GM21529 (cell line): ENCODE measurements around the gene THSD7A.

Experiments used
- ATAC-seq: cut with Tn5 transposase; IDR thresholded peaks from one replicate; pipeline ENCODE4 v1.9.1; 2021; ENCODE audit not compliant: unreplicated experiment

Gene THSD7A

GRCh38 chr7:11817111-11817740 lies 14.8 kb downstream of the THSD7A start:
- ATAC-seq, result no peak

DNA sequence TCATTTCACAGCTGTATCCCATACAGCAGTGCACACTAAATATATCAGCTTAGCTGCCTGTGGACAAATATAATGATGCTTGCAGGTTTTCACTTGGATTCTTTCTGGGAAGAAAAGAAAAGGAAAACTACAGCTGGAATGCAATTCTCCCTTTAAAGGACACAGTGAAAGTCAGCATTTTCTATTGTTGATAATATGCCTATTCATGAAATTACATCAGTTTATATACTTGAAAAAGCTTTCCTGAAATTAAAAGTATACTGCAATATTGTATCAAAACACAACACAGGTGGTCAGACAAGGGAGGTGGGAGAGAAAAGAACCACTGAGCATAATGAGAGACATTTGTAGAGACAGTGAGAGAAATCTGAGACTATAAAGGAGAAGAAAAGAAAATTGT lies 20.3 kb downstream of the THSD7A start:
- no peak for ATAC-seq

GRCh38 chr7:11810043-11810625 lies 21.9 kb downstream of the THSD7A start:
- ATAC-seq, result no peak

GRCh38 chr7:11807000-11807399 lies 25.0 kb downstream of the THSD7A start:
- no peak for ATAC-seq

GRCh38 chr7:11804621-11805020 lies 27.4 kb downstream of the THSD7A start:
- no peak for ATAC-seq

DNA sequence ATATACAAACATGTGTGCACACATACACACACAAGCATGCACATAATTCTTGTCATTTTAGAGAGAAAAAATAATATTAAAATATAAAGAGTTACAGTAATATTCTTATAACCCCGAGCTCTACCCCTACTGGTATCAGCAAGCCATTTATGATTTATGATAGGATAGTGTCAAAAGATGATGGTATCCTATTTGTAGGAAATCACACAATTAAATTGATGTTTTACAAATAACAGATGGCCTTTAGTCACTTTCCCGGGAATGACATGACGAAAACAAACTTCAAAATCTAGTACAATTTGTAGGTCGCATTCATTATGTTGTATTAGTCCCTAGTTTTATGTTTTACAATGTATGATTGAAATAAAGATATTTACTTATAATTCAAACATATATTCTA lies 36.8 kb downstream of the THSD7A start:
- ATAC-seq, result no peak

DNA sequence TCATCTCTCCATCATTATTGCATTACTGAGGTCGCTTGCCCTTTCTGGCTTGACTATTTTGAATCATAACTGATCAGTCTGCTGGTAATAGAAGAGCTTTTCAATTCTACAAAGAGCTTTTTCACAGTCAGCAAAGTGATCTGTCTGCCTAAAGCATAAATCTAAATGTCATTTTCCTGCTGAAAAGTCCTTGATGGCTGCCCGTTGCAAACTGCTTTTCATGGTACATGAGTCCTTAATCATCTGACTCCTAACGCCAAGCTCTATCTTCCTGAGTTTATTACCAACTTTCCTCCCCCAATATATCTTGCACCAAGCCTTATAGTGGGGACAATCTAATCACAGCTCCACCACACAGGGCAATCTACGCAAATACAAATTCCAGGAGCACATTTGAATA lies 39.8 kb downstream of the THSD7A start:
- no peak for ATAC-seq

DNA sequence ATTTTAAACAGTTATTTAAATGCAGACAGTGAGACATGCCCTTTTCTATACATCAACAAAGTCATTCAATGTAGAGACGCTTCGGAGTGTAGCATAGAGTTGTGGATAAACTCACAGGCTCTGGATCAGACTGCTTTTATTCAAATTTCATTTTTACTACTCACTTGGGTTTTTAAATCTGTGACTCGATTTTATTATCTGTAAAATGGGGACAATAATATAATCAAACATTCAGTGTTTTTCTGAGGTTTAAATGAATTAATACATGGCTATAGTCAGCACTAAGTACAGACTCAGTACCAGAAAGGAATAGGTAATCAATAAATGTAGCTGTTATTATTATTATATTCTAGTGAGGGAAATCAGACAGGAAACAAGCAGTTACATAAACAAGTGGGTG lies 43.4 kb downstream of the THSD7A start:
- no peak for ATAC-seq

GRCh38 chr7:11787534-11787933 lies 44.5 kb downstream of the THSD7A start:
- no peak for ATAC-seq

DNA sequence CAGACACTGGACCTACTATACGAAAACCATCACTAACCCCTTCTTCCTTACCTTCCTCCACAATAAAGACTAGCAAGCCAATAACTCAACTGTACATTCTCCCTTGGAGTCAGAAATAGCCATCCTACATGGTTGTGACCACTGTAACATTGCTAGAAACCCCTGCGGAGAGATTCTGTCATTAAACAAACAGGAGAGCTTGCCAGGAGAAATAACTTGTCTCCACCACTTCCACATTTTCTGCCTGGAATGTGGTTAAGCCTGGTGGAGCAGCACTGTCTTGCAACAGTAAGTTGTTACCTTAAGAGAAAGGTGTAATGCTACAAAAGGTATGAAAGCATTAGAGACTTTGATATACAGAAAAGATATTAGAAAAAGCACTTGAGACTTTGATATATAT lies 45.8 kb downstream of the THSD7A start:
- no peak for ATAC-seq

DNA sequence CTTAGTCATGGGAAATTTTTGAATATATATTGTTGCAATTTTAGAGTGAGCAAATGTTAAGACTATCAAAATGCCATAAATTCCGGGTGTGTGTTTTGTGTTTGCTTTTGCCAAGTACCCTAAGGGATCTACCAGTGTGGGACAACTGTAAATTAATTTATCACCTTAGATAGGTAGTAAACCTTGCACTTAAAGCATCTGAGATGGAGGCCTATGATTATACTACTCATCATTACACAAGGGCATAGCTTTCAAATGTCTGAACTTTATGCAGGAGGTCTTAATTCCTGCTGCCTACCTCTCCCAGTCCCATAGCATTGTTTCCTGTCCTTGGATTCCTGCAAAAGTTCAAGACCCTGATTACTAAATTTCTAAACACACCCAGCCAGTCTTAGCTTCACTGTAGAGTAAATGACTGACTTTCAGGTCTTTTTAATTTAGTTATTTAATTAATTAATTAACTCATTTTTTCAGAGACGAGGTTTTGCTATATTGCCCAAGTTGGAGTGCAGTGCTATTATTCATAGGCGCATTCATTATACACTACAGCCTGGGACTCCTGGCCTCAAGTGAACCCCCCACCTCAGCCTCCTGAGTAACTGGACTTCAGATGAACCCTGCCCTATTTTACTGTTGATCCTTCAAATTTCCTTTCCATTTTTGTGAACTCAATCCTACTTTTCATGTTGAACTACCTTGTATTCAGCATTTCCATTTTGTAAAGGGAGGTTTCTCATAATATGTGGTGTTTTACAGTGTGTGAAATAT lies 47.0 kb downstream of the THSD7A start:
- no peak for ATAC-seq

DNA sequence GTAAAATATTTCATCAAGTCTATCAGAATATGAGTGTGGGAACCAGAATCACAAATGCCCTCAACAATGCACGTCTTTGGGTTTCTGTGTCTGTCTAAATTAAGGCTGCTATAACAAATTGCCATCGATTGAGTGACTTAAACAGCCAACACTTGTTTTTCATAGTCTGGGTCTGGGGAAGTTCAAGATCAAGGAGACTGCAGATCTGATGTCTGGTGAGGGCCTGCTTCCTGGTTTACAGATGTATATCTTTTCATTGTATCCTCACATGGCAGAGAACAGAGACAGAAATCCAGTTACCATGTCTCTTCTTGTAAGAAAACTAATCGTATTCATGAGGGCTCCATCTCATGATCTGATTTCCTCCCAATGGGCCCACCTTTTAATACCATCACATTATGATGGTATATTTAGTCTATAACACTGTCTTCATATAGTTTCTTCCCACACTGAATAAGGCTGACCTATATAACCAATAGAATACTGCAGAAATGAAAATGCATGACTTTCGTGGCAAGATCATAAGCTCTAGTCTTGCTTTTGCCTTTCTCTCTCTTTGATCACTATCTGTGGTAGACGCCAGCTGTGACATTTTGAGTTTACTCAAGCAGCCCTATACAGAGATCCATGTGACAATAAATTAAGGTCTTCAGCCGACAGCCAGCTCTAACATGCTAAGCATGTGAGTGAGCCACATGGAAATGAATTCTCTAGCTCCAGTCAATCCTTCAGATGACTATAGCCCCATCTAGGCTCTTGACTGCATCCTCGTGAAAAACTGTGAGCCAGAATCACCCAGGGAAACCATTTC lies 51.9 kb downstream of the THSD7A start:
- ATAC-seq, result no peak

DNA sequence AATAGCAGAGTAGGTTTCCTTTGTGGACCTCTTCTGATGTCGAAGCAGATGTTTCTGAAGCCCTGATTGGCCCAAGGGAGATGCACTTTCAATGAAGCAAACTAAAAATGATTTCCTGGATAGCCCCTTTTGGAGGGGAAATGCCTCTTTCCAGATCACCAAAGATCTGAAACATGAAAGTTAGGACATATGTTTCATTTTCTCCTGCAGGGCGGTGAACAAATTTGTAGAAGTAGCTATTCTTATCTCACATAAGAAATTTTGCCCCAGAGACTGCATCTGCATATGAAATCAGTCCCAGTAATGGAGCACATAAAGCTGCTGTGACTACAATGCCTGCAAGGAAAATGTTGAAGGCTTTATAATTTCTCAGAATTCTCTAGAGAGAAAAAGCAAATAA lies 56.0 kb downstream of the THSD7A start:
- ATAC-seq, result no peak

DNA sequence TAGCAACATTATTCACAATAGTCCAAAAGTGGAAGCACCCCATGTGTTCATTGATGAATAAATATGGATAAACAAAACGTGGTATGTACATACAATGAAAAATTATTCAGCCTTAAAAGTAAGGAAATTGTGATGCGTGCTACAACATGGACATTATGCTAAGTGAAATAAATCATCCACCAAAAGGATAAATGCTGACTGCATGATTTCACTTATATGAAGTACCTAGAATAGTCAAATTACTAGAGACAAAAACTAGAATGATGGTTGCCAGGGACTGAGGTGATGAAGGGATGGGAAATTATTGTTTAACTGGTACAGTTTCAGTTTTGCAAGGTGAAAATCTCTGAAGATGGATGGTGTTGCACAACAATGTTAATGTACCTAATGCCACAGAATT lies 56.6 kb downstream of the THSD7A start:
- ATAC-seq, result no peak

GRCh38 chr7:11768263-11768662 lies 63.7 kb downstream of the THSD7A start:
- ATAC-seq, result no peak

DNA sequence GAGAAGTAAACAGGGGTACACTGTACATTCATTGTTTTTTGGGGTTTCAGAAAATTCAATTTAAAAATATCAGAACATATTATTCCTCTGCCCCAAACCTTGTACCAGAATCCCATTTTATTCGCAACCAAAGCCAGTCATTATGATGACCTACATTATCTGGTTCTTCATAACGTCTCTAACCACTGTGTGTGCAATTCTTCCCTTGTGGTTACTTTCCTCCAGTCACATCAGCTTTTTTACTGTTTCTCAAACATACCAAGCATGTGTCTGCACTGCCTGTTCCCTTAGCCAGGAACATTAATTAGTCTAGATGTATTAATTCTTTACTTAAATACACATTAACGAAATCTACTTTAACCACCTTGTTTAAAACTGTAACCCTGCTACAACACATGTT lies 64.8 kb downstream of the THSD7A start:
- ATAC-seq, result no peak

DNA sequence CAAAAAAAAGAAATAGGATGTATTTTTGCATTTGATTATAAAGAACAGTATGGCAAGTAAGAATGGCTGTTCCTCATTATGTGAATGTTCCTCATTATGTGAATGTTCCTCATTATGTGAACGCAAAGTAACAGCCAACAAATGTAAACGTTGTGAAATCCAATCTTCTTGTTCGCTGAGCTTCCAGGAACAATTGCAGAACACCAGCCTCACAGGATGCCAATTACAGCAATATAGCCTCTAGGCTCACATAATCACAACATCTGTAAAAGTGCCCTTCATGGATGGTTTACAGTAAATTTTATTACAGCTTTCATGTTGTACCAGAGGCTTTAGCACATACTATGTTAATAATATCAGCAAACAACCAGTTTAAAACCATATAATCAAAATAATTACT lies 71.6 kb downstream of the THSD7A start:
- ATAC-seq, result no peak

GRCh38 chr7:11758627-11759111 lies 73.3 kb downstream of the THSD7A start:
- no peak for ATAC-seq

DNA sequence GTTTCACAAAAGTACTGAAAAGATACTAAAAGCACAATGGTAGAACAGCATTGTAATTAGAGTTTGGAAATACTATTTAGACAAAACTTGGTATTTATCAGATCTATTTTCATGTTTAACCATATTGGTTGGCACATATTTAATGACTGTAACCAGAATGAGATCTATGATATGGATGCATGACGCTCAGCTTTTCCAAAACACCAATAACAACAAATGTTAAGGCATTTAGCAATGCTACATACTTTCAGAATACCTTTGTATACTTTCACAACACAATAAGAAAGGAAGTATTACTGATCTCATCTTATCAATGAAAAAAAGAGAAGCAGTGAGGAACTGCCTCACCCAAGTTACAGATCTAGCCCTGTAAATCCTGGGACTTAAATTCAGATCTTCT lies 74.8 kb downstream of the THSD7A start:
- ATAC-seq, result no peak

- ATAC-seq, result no peak
Observed at GRCh38 chr7:11754933-11755332, 77.1 kb downstream of the THSD7A start.

DNA sequence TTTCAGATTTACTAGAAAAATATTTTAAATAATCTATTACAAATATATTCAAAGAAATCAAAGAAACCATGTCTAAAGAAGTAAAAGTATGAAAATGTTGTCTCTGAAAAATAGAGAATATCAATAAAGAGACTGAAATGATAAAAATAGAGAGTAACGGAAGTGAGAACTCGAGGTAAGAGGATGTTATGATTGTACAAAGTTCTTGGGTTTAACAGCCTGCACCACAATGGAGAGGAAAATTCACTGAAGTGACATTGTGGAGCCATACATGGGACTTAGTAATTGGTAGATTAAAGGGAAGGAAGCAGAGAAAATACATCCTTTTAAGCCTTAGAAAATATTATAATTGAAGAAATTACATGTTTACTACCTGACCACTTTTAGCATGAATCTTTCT lies 77.9 kb downstream of the THSD7A start:
- ATAC-seq, result peak; percentile 75
